ENCODE data around the gene GPR108.

- TF ChIP-seq CTCF (IDR thresholded peaks at IDR 0.05; ENCODE audit: poor library complexity) (no peak), EZH2 (IDR thresholded peaks at IDR 0.05; ENCODE audit: borderline replicate concordance) (no peak)
Observed at GRCh38 chr19:6777434-6777833, 40.1 kb upstream of the GPR108 start.

Data from hepatocyte (in vitro differentiated cells).